GM12864 (cell line): ENCODE results near the gene NDUFA9.

Source experiments
- DNase-seq: peaks from one replicate; pipeline ENCODE4 v3.0.0-alpha.2; 2011; ENCODE audit warnings: low read depth
- H3K4me3 ChIP-seq: 2 replicates; pipeline ENCODE4 v1.5.1; 2011; ENCODE audit warnings: mild to moderate bottlenecking, low read depth, low read length, control low read depth
- CTCF ChIP-seq: IDR thresholded peaks from 2 replicates; pipeline ENCODE4 v1.5.1; 2011; ENCODE audit warnings: low read depth, mild to moderate bottlenecking, moderate library complexity, low read length, control low read depth, inconsistent platforms; ENCODE audit errors: missing control alignments

Gene NDUFA9

DNA sequence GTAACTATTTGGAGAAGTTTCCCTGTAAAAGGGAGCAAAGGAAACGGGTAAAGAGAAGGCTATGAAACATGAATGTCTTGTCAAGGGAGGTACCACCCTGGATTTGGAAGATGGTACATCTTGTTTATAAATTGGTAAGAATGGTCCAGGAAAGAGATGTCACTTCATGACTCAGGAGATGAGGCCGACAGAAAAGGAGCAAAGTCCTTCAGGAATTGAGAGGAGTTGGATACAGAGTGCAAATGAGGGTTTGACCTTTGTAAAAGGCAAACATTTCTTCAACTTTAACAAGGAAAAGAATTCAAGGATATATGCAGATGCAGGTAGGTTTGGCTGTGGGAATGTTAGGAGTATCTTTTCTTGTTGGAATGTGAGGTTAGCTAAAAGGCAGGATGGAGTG lies 30.8 kb downstream of the NDUFA9 start:
- no peak for TF ChIP-seq CTCF
- H3K4me3 ChIP-seq: no peak overlapping the region
- DNase-seq: no peak

DNA sequence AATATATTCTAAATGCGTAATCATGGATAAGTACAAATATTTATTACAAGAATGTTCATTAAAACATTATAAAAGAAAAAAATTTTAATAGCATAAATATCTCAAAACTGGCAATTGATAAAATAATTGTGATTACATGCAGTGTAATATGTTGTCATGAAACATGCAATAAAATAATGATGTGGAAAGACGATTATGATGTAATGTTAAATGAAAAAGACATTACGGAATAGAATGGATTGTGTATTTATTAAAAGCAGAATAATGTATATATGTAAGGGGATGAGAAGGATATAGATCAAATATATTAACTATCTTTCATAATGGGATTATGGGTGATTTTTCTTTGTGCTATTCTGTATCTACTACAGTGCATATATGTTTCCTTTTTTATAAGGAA lies 32.8 kb downstream of the NDUFA9 start:
- no peak for TF ChIP-seq CTCF
- DNase-seq: no peak
- no peak overlapping the region for H3K4me3 ChIP-seq

DNA sequence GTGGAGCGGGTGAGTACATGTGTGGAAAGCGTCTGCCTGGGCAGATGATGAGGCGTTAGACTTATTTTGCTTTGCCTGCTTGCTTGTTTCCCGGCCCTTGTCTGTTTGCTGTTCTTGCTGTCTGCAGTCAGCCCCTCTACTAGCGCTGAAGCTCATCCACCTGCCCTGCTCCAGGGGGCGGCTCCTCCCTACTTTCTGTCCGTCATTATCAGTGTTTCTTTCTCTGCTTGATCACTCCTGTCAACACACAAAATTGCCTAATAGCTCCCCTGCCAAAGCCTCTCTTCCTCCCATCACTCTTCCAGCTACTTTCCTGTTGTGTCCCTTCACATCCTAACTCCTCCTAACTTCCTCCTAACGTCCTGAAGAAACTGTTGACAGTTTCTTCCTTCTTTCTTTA lies 36.4 kb downstream of the NDUFA9 start:
- no peak for DNase-seq
- TF ChIP-seq CTCF: no peak

DNA sequence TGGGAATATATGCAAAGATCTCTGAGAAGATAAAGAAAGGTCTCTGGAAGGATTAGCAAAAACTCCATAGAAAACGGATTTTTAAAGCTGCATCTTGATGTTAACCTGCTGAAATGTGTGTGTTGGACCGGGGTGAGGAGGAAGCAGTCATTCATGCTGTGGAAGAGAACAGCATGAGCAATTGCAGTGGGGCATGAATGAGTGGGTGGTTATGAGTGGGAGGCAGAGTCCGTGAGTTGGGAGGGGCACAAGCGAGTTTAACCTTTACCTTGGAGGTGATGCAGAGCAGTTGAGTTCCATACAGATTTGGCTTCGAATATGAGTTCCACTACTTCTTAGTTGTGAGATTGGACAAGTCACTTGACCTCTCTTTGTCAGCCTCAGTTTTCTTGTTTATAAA lies 41.8 kb downstream of the NDUFA9 start:
- TF ChIP-seq CTCF: no peak
- no peak for DNase-seq
- H3K4me3 ChIP-seq: no peak overlapping the region

More for the DNA sequence above, 36.4 kb downstream of the NDUFA9 start:
- no peak overlapping the region for H3K4me3 ChIP-seq
